Heart left ventricle (tissue), 16 donors: ENCODE measurements around the gene ANKRD40. TPM values are rescaled to one million over a fixed set of nuclear protein-coding genes. Genes with fewer than 3 reads are reported as not detected.

ENCODE experiments used
- ATAC-seq, 4 donors: fragments of 200-7000 bp; cut with Tn5 transposase; one replicate each; pipeline ENCODE4 v1.9.1; 2020 to 2022; ENCODE audit warnings: moderate library complexity in 4 of 4, mild to moderate bottlenecking in 3 of 4, moderate number of reproducible peaks in 1 of 4
- DNase-seq, 5 donors: peaks; one replicate each; pipeline ENCODE4 v3.0.0-alpha.2; 2020
- H3K27ac ChIP-seq, 12 donors: fragments of 200-600 bp; sonication (generic) in 4 of 12; one replicate each; pipeline versions ENCODE4 v1.5.0 to v1.8.0; 2016 to 2022; ENCODE audit warnings: mild to moderate bottlenecking in 2 of 12
- H3K27me3 ChIP-seq, 9 donors: fragments of 200-600 bp; sonication (generic) in 2 of 9; one replicate each; pipeline versions ENCODE4 v1.5.1 to v1.8.0; 2016 to 2022; ENCODE audit warnings: mild to moderate bottlenecking in 3 of 9
- H3K36me3 ChIP-seq, 9 donors: fragments of 200-600 bp; sonication (generic) in 2 of 9; one replicate each; pipeline versions ENCODE4 v1.5.0 to v1.8.0; 2018 to 2022; ENCODE audit warnings: mild to moderate bottlenecking in 2 of 9
- H3K4me1 ChIP-seq, 12 donors: fragments of 200-600 bp; sonication (generic) in 4 of 12; one replicate each; pipeline versions ENCODE4 v1.5.0 to v1.8.0; 2016 to 2022; ENCODE audit warnings: mild to moderate bottlenecking in 3 of 12
- H3K4me3 ChIP-seq, 12 donors: fragments of 200-600 bp; sonication (generic) in 4 of 12; one replicate each; pipeline versions ENCODE4 v1.5.0 to v1.8.0; 2017 to 2022; ENCODE audit warnings: mild to moderate bottlenecking in 9 of 12, moderate library complexity in 4 of 12
- H3K9me3 ChIP-seq, 12 donors: fragments of 200-600 bp; sonication (generic) in 4 of 12; one replicate each; pipeline versions ENCODE4 v1.5.0 to v1.8.0; 2016 to 2022; ENCODE audit warnings: mild to moderate bottlenecking in 1 of 12
- CTCF ChIP-seq, 12 donors: fragments of 200-600 bp; sonication (generic) in 4 of 12; IDR thresholded peaks; one replicate each; pipeline versions ENCODE4 v1.5.0 to v1.8.0; 2018 to 2022; ENCODE audit warnings: antibody characterized with exemption in 12 of 12, mild to moderate bottlenecking in 5 of 12
- POLR2A ChIP-seq, 2 donors: fragments of 450-650 bp; IDR thresholded peaks; one replicate each; pipeline ENCODE4 v1.6.1; 2017; ENCODE audit warnings: antibody characterized with exemption in 2 of 2, mild to moderate bottlenecking in 2 of 2, moderate library complexity in 2 of 2
- WGBS, 4 donors: extraction: QIAGEN DNeasy Blood & Tissue Kit in 2 of 4; methylation state at CpG; one replicate each; pipeline versions ENCODE4 v1.1.5 to v1.1.7; 2013 to 2018; 5-methylcytosine and 5-hydroxymethylcytosine counted together
- intact Hi-C, 10 donors: fragments of 100-400 bp; cut with DNase I; formaldehyde crosslinking; loops; one replicate each; pipeline versions ENCODE4 v1.11.1 to v1.14.2; 2022
- polyA plus RNA-seq, 2 donors: library from polyadenylated mRNA; stranded (reverse); fragments of 200-250 nt; gene quantifications; one replicate each; pipeline ENCODE4 v1.2.3, GENCODE V29; 2013
- total RNA-seq, 9 donors: library from RNA; depleted of rRNA in 2 of 9; stranded (reverse); fragments of >200 nt in 2 of 9; fragmentation: NEBNext Ultra II Directional in 3 of 9; extraction: Animal tissue kit (Norgen Biotek cat#: 25700) in 3 of 9; gene quantifications; one replicate each; pipeline versions ENCODE4 v1.1.0 to v1.2.4, GENCODE V29; 2016 to 2023
- donor health status: ischemic (EF 13 %, LVEDD 7.1; RV severe dilation, severe dysfunction).
- donor health status: healthy with polysubstance abuse.
- donor health status: DM: no; HTN: yes; CAD: no.
- donor health status: DM: no; HTN: no; CAD: no.
- donor health status: ischemic (EF 25% LVEDD 6.9; RV normal size, moderate dysfunction).
- donor health status: ischemic (EF 25% LVEDD 5.7; RV mildly dilated, moderate dysfunction).
- donor health status: healthy.
- donor health status: DM: yes; HTN: yes; CAD: no.
- donor health status: ischemic (EF 35%, LVEDD 5.7; RV mildly dilated, moderate dysfunction).
- donor health status: nonischemic (EF 11% LVEDD 7.7; RV severe dilation, severe dysfunction).
- donor health status: DM: yes; HTN: yes; CAD: no.
- donor health status: PGD.
- donor health status: ischemic (EF 29% LVEDD 5.4; RV normal size, mild dysfunction).
- donor health status: nonischemic (EF 23%, LVEDD 6.1; RV moderate dilation, normal function).

ANKRD40 gene
- total and polyA plus RNA-seq, 11 donors, result 22.2 to 55.4 (median 47.2) TPM

GRCh38 chr17:50745631-50746030 is 37.9 kb upstream of the ANKRD40 start:
- ATAC-seq (no peak), DNase-seq (no peak)
- peaks cover 0 to 3% (median 0%) of the 10 kb centered on the region in 12 donors for H3K4me1 ChIP-seq
- H3K36me3 ChIP-seq, result peaks cover 2 to 100% (median 100%) of the 10 kb centered on the region in 9 donors
- no peaks in the 10 kb centered on the region for H3K27me3 ChIP-seq
- WGBS, 4 donors, result 91 to 93% (median 92%) methylated on average over 12 of the region's 12 CpGs
- TF ChIP-seq POLR2A (IDR thresholded peaks at IDR 0.05), result no peak
- no peak for TF ChIP-seq CTCF (IDR thresholded peaks at IDR 0.05)
- H3K27ac ChIP-seq, result no peak overlapping the region
- no peaks in the 10 kb centered on the region for H3K9me3 ChIP-seq
- no peak overlapping the region for H3K4me3 ChIP-seq
- intact Hi-C loops, result no loop called here

DNA sequence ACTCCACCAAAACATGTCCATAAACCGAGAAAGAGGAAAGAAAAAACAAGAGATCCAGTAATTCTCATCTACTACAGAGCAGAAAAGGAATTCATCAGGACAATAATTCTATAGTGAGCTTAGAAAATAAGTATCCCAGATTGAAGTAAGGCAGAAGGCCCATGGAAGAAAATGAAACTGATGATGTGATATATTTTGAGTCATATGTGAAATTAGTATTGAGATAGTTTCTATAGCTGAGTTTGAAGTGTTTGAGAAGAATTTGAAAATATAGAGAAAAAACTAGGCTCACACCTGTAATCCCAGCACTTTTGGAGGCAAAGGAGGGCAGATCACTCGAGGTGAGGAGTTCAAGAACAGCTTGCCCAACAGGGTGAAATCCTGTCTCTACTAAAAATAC is 31.4 kb upstream of the ANKRD40 start:
- Histone ChIP-seq H3K4me1 (peaks cover 0 to 20% (median 11%) of the 10 kb centered on the region in 12 donors), H3K27me3 (no peaks in the 10 kb centered on the region), H3K27ac (no peak overlapping the region), H3K36me3 (peaks cover 0 to 73% (median 67%) of the 10 kb centered on the region in 9 donors), H3K9me3 (no peaks in the 10 kb centered on the region), H3K4me3 (no peak overlapping the region)
- WGBS, 4 donors, result 0 to 72% (median 52%) methylated on average over 2 of the region's 2 CpGs
- ATAC-seq (no peak), DNase-seq (no peak)
- intact Hi-C loops, result no loop called here
- TF ChIP-seq POLR2A (IDR thresholded peaks at IDR 0.05) (no peak), CTCF (IDR thresholded peaks at IDR 0.05) (no peak)

GRCh38 chr17:50737118-50737698 is 29.5 kb upstream of the ANKRD40 start:
- Histone ChIP-seq H3K4me1 (peaks cover 0 to 26% (median 14%) of the 10 kb centered on the region in 12 donors), H3K9me3 (no peaks in the 10 kb centered on the region), H3K4me3 (no peak overlapping the region), H3K36me3 (peaks cover 0 to 54% (median 48%) of the 10 kb centered on the region in 9 donors), H3K27ac (no peak overlapping the region), H3K27me3 (no peaks in the 10 kb centered on the region)
- DNase-seq, result no peak
- intact Hi-C loops, result no loop called here
- ATAC-seq, result no peak
- WGBS, 4 donors, result 85 to 93% (median 87%) methylated on average over 2 of the region's 2 CpGs
- no peak for TF ChIP-seq CTCF (IDR thresholded peaks at IDR 0.05)
- no peak for TF ChIP-seq POLR2A (IDR thresholded peaks at IDR 0.05)

DNA sequence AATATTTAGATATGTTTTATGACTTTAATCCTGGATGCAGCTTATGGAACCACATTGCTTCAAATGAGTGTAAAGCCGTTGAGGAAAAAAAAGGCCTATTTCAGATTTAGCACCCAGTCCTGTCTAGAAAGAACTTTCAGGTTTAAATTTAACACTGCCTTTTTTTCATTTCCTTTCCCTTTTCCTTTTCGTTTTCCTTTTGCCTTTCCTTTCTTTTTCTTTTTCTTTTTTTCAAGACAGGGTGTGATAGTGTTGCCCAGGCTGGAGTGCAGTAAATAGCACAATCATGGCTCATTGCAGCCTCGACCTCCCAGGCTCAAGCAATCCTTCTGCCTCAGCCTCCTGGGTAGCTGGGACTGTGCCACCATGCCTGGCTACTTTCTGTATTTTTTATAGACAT is 27.6 kb upstream of the ANKRD40 start:
- no peak for DNase-seq
- WGBS, 4 donors, result 76 to 81% (median 78%) methylated on average over 3 of the region's 3 CpGs
- Histone ChIP-seq H3K36me3 (peaks cover 0 to 35% (median 29%) of the 10 kb centered on the region in 9 donors), H3K4me1 (peaks cover 0 to 45% (median 31%) of the 10 kb centered on the region in 12 donors), H3K9me3 (no peaks in the 10 kb centered on the region), H3K27ac (no peak overlapping the region), H3K4me3 (no peak overlapping the region), H3K27me3 (no peaks in the 10 kb centered on the region)
- ATAC-seq, result no peak
- TF ChIP-seq POLR2A (IDR thresholded peaks at IDR 0.05) (no peak), CTCF (IDR thresholded peaks at IDR 0.05) (no peak)
- intact Hi-C loops, result no loop called here
